HEK293 (cell line): ENCODE data around the gene HOATZ.

ENCODE experiments used
- CTCF ChIA-PET: fragments of 350-600 bp; formaldehyde crosslinking; extraction: SDS; loops from one replicate; lab custom pipeline; 2021; ENCODE audit warnings: antibody characterized with exemption; lab: Yijun Ruan, JAX
- POLR2A ChIA-PET: fragments of 300-600 bp; formaldehyde crosslinking; extraction: SDS; loops from one replicate; lab custom pipeline; 2020; ENCODE audit warnings: antibody characterized with exemption, inconsistent platforms; lab: Yijun Ruan, JAX
- H3K27ac ChIP-seq: fragments of 200-500 bp; sonication (Bioruptor generic); 2 replicates; pipeline ENCODE4 v1.5.1; 2014; ENCODE audit warnings: low read depth, low read length, control low read depth, inconsistent platforms; ENCODE audit errors: extremely low read depth
- H3K36me3 ChIP-seq, 2 experiments: fragments of 200-500 bp in 1 of 2; sonication (Bioruptor generic) in 1 of 2; 1 replicate in 1 of 2; 2 replicates in 1 of 2; pipeline ENCODE4 v1.5.1; 2014 to 2017; ENCODE audit warnings: inconsistent platforms in 2 of 2, low read length in 2 of 2; ENCODE audit not compliant: control insufficient read depth in 2 of 2, insufficient read depth in 1 of 2
- H3K4me1 ChIP-seq: fragments of 200-500 bp; sonication (Bioruptor generic); 2 replicates; pipeline ENCODE4 v1.5.1; 2014; ENCODE audit warnings: mild to moderate bottlenecking, low read length, inconsistent platforms; ENCODE audit not compliant: control insufficient read depth, insufficient read depth
- H3K4me3 ChIP-seq: 2 replicates; pipeline ENCODE4 v1.5.1; 2011; ENCODE audit warnings: low read depth, mild to moderate bottlenecking, control low read depth, low read length, moderate library complexity
- H3K9me3 ChIP-seq: fragments of 200-500 bp; sonication (Bioruptor generic); 2 replicates; pipeline ENCODE4 v1.5.1; 2014; ENCODE audit warnings: low read depth, low read length, inconsistent platforms; ENCODE audit not compliant: control insufficient read depth, insufficient read depth
- GLIS2 ChIP-seq: fragments of 450-650 bp; formaldehyde crosslinking; IDR thresholded peaks from 2 replicates; pipeline ENCODE4 v1.5.1; 2016; ENCODE audit warnings: missing biosample characterization, missing genetic modification characterization
- HOXA7 ChIP-seq: sonication (generic); formaldehyde crosslinking; IDR thresholded peaks from 2 replicates; pipeline ENCODE4 v1.8.1; 2022; ENCODE audit warnings: missing genetic modification reagents, borderline replicate concordance
- MZF1 ChIP-seq: fragments of 450-650 bp; formaldehyde crosslinking; IDR thresholded peaks from 2 replicates; pipeline ENCODE4 v1.5.1; 2017; ENCODE audit warnings: missing biosample characterization, missing genetic modification characterization, borderline replicate concordance
- PBX3 ChIP-seq: sonication (generic); formaldehyde crosslinking; IDR thresholded peaks from 2 replicates; pipeline ENCODE4 v1.8.1; 2022; ENCODE audit warnings: mild to moderate bottlenecking, moderate library complexity, missing genetic modification reagents
- PRDM6 ChIP-seq: fragments of 450-650 bp; formaldehyde crosslinking; IDR thresholded peaks from 2 replicates; pipeline ENCODE4 v1.5.1; 2017; ENCODE audit warnings: missing biosample characterization, missing genetic modification characterization
- REST ChIP-seq: fragments of 450-650 bp; formaldehyde crosslinking; IDR thresholded peaks from 2 replicates; pipeline ENCODE4 v1.5.1; 2016; ENCODE audit warnings: missing biosample characterization, missing genetic modification characterization
- SCRT2 ChIP-seq: fragments of 450-650 bp; formaldehyde crosslinking; IDR thresholded peaks from 2 replicates; pipeline ENCODE4 v1.5.1; 2016; ENCODE audit warnings: missing biosample characterization, missing genetic modification characterization
- SP3 ChIP-seq: fragments of 450-650 bp; formaldehyde crosslinking; IDR thresholded peaks from 2 replicates; pipeline ENCODE4 v1.5.1; 2016; ENCODE audit warnings: missing biosample characterization, missing genetic modification characterization
- ZBTB10 ChIP-seq: fragments of 450-650 bp; formaldehyde crosslinking; IDR thresholded peaks from 2 replicates; pipeline ENCODE4 v1.5.1; 2016; ENCODE audit warnings: missing biosample characterization, missing genetic modification characterization
- ZNF114 ChIP-seq: fragments of 450-650 bp; formaldehyde crosslinking; IDR thresholded peaks from 2 replicates; pipeline ENCODE4 v1.5.0; 2017; ENCODE audit warnings: missing biosample characterization, missing genetic modification characterization
- ZNF416 ChIP-seq: fragments of 450-650 bp; formaldehyde crosslinking; IDR thresholded peaks from 2 replicates; pipeline ENCODE4 v1.5.1; 2016; ENCODE audit warnings: missing biosample characterization, missing genetic modification characterization
- ZNF449 ChIP-seq: fragments of 450-650 bp; formaldehyde crosslinking; IDR thresholded peaks from 2 replicates; pipeline ENCODE4 v1.5.1; 2017; ENCODE audit warnings: missing biosample characterization, mild to moderate bottlenecking, missing genetic modification characterization, moderate library complexity
- ZNF473 ChIP-seq: fragments of 450-650 bp; formaldehyde crosslinking; IDR thresholded peaks from 2 replicates; pipeline ENCODE4 v1.5.1; 2017; ENCODE audit warnings: missing biosample characterization, missing genetic modification characterization
- ZNF513 ChIP-seq: fragments of 450-650 bp; IDR thresholded peaks from 2 replicates; pipeline ENCODE4 v1.5.1; 2018; ENCODE audit warnings: missing biosample characterization, missing genetic modification characterization
- ZNF521 ChIP-seq: fragments of 450-650 bp; formaldehyde crosslinking; IDR thresholded peaks from 2 replicates; pipeline ENCODE4 v1.5.1; 2017; ENCODE audit warnings: missing biosample characterization, mild to moderate bottlenecking, missing genetic modification characterization
- ZNF660 ChIP-seq: fragments of 450-650 bp; IDR thresholded peaks from 2 replicates; pipeline ENCODE4 v1.5.1; 2018; ENCODE audit warnings: missing biosample characterization, mild to moderate bottlenecking, missing genetic modification characterization
- ZNF701 ChIP-seq: fragments of 450-650 bp; formaldehyde crosslinking; IDR thresholded peaks from 2 replicates; pipeline ENCODE4 v1.5.1; 2016; ENCODE audit warnings: missing biosample characterization, missing genetic modification characterization
- ZNF791 ChIP-seq: fragments of 450-650 bp; formaldehyde crosslinking; IDR thresholded peaks from 2 replicates; pipeline ENCODE4 v1.5.1; 2016; ENCODE audit warnings: missing biosample characterization, missing genetic modification characterization
- ZNF843 ChIP-seq: fragments of 450-650 bp; formaldehyde crosslinking; IDR thresholded peaks from 2 replicates; pipeline ENCODE4 v1.5.1; 2016; ENCODE audit warnings: missing biosample characterization, missing genetic modification characterization
- ZSCAN16 ChIP-seq: fragments of 450-650 bp; formaldehyde crosslinking; IDR thresholded peaks from 2 replicates; pipeline ENCODE4 v1.5.1; 2016; ENCODE audit warnings: missing biosample characterization, missing genetic modification characterization

HOATZ gene

DNA sequence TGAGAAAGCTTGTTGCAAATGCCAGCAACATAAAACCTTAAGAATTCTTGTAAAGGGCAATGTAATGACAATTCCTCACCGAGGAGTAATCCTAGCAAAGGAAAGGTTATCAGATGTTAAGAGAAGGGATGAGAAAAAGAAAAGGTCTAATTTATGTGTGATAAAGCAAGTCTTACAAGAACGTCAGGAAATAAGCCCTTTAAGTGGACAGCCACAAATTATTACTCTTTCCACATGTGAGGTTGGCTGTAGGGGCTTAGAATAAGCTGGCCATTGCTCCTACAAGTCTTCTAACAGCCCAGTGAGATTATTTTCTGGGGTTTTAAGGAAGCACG lies 35.3 kb downstream of the HOATZ start (continued):
- no peak for TF ChIP-seq ZNF791

DNA sequence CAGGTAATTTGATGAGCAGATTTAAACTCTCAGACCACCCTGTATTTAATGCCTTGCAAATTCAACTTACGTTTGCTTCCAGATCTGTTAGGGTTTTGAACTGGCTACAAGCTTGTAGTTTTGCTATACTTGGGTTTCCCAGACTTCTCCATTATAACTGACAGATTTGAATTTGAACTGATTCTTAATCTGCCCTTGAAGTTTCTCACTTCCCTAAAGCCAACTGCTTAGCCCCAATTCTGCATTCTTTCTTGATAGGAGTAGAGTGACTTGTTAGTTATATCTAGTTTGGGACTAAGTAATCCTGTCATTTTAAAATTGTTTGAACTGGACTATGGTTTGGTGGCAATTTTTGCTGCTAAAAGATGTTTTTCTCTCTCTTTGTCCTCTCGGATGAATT lies 35.7 kb downstream of the HOATZ start:
- H3K36me3 ChIP-seq: peaks cover 0 to 66% of the 10 kb centered on the region in 2 experiments; a peak in 1 of 3 replicates
- CTCF ChIA-PET: interaction anchor here (0.7 to 1.3 kb wide), 3 partner anchors 14 to 37 kb away, joined by 3 to 5 read pairs (median 3); no protein-coding TSS in a partner anchor
- no peak overlapping the region for H3K4me3 ChIP-seq
- no peaks in the 10 kb centered on the region for H3K9me3 ChIP-seq
- no peaks in the 10 kb centered on the region for H3K4me1 ChIP-seq
- TF ChIP-seq ZBTB10 (tag by site-specific recombination) (no peak), ZNF701 (no peak), GLIS2 (no peak), ZNF513 (no peak), SP3 (tag by site-specific recombination) (no peak), REST (tag by site-specific recombination) (no peak), ZNF660 (tag by site-specific recombination) (no peak), ZSCAN16 (no peak), ZNF843 (tag by site-specific recombination) (no peak), ZNF416 (no peak), PRDM6 (tag by site-specific recombination) (no peak), HOXA7 (no peak), ZNF473 (tag by site-specific recombination) (no peak), ZNF114 (no peak), MZF1 (tag by site-specific recombination) (no peak), SCRT2 (tag by site-specific recombination) (no peak), PBX3 (CRISPR knock-in tag) (no peak), ZNF449 (tag by site-specific recombination) (no peak), ZNF521 (tag by site-specific recombination) (no peak)
- no peak overlapping the region for H3K27ac ChIP-seq
- POLR2A ChIA-PET: no interaction called here
